Activated CD4-positive, alpha-beta T cell treated with anti-CD3 and anti-CD28 coated beads for 4 hours (primary cell): ENCODE results near the gene TMCC3.
"Not testable (repeated sequence)": the region's sequence is repeated elsewhere in the genome, so short reads cannot be mapped to it uniquely, and the experiment has no call there.

Experiments
- DNase-seq, 2 donors: peaks; one replicate each; pipeline ENCODE4 v3.0.0-alpha.2; 2020

Gene TMCC3

GRCh38 chr12:94650143-94651056, at the start of gene TMCC3:
Gene TMCC3, minus strand, starts transcription at chr12:94650557. Its CDS starts 127 bp downstream, at chr12:94650430.
- peak; percentile 11 for DNase-seq

GRCh38 chr12:94699801-94700200, 49.4 kb upstream of the TMCC3 start:
- DNase-seq = no peak

GRCh38 chr12:94698578-94698977, 48.2 kb upstream of the TMCC3 start:
- no peak for DNase-seq

- DNase-seq = no peak
Observed at GRCh38 chr12:94697631-94698030, 47.3 kb upstream of the TMCC3 start.

GRCh38 chr12:94694732-94695131, 44.4 kb upstream of the TMCC3 start:
- DNase-seq = no peak

- DNase-seq = not testable (repeated sequence)
Observed at GRCh38 chr12:94692826-94693225, 42.5 kb upstream of the TMCC3 start.

- no peak for DNase-seq
Observed at GRCh38 chr12:94690198-94690771, 39.9 kb upstream of the TMCC3 start.

GRCh38 chr12:94689646-94690036, 39.3 kb upstream of the TMCC3 start:
- no peak for DNase-seq

GRCh38 chr12:94689002-94689645, 38.8 kb upstream of the TMCC3 start:
- DNase-seq = no peak

GRCh38 chr12:94687891-94688290, 37.5 kb upstream of the TMCC3 start:
- no peak for DNase-seq

- DNase-seq = no peak
Observed at GRCh38 chr12:94686834-94687628, 36.7 kb upstream of the TMCC3 start.

GRCh38 chr12:94684416-94685142, 34.2 kb upstream of the TMCC3 start:
- no peak for DNase-seq

GRCh38 chr12:94679554-94680195, 29.3 kb upstream of the TMCC3 start:
- DNase-seq = no peak

- DNase-seq = no peak
Observed at GRCh38 chr12:94678849-94679248, 28.5 kb upstream of the TMCC3 start.

GRCh38 chr12:94678379-94678778, 28.0 kb upstream of the TMCC3 start:
- DNase-seq = no peak

- no peak for DNase-seq
Observed at GRCh38 chr12:94677778-94678177, 27.4 kb upstream of the TMCC3 start.

GRCh38 chr12:94676922-94677321, 26.6 kb upstream of the TMCC3 start:
- DNase-seq = no peak

- no peak for DNase-seq
Observed at GRCh38 chr12:94676031-94676641, 25.8 kb upstream of the TMCC3 start.

GRCh38 chr12:94674835-94675234, 24.5 kb upstream of the TMCC3 start:
- DNase-seq = no peak

- no peak for DNase-seq
Observed at GRCh38 chr12:94674051-94674451, 23.7 kb upstream of the TMCC3 start.

- no peak for DNase-seq
Observed at GRCh38 chr12:94673496-94673895, 23.1 kb upstream of the TMCC3 start.
